Activated CD8-positive, alpha-beta memory T cell treated with anti-CD3 and anti-CD28 coated beads, Interleukin-2, amount 50 U/mL, for 4 hours (primary cell): ENCODE data around the gene UNC93A.
"Not testable (repeated sequence)": the region's sequence is repeated elsewhere in the genome, so short reads cannot be mapped to it uniquely, and the experiment has no call there.

Experiments used
- DNase-seq: peaks from one replicate; pipeline ENCODE4 v3.0.0-alpha.2; 2020

The UNC93A gene

GRCh38 chr6:167294651-167295494 lies 3.8 kb downstream of the UNC93A start:
- no peak for DNase-seq

- DNase-seq, result no peak
Observed at GRCh38 chr6:167295495-167296292, 4.6 kb downstream of the UNC93A start.

GRCh38 chr6:167296293-167296690 lies 5.2 kb downstream of the UNC93A start:
- no peak for DNase-seq

GRCh38 chr6:167296902-167297301 lies 5.8 kb downstream of the UNC93A start:
- DNase-seq, result no peak

GRCh38 chr6:167298127-167298526 lies 7.0 kb downstream of the UNC93A start:
- no peak for DNase-seq

- no peak for DNase-seq
Observed at GRCh38 chr6:167299641-167300308, 8.7 kb downstream of the UNC93A start.

- DNase-seq, result no peak
Observed at GRCh38 chr6:167300902-167301777, 10.0 kb downstream of the UNC93A start.

- DNase-seq, result no peak
Observed at GRCh38 chr6:167302074-167302473, 11.0 kb downstream of the UNC93A start.

GRCh38 chr6:167302796-167303195 lies 11.7 kb downstream of the UNC93A start:
- no peak for DNase-seq

- no peak for DNase-seq
Observed at GRCh38 chr6:167303675-167304625, 12.8 kb downstream of the UNC93A start.

GRCh38 chr6:167304912-167305311 lies 13.8 kb downstream of the UNC93A start:
- no peak for DNase-seq

- no peak for DNase-seq
Observed at GRCh38 chr6:167305796-167306195, 14.7 kb downstream of the UNC93A start.

- no peak for DNase-seq
Observed at GRCh38 chr6:167306401-167306998, 15.4 kb downstream of the UNC93A start.

- DNase-seq, result no peak
Observed at GRCh38 chr6:167307342-167307955, 16.3 kb downstream of the UNC93A start.

GRCh38 chr6:167308207-167308606 lies 17.1 kb downstream of the UNC93A start:
- DNase-seq, result no peak

GRCh38 chr6:167309355-167310192 lies 18.5 kb downstream of the UNC93A start:
- not testable (repeated sequence) for DNase-seq

GRCh38 chr6:167311286-167311685 lies 20.2 kb downstream of the UNC93A start:
- no peak for DNase-seq

- DNase-seq, result not testable (repeated sequence)
Observed at GRCh38 chr6:167311691-167312090, 20.6 kb downstream of the UNC93A start.

GRCh38 chr6:167314180-167314821 lies 23.2 kb downstream of the UNC93A start:
- DNase-seq, result no peak
